K562 (cell line): ENCODE measurements around the gene ATP5F1C. TPM values are rescaled to one million over a fixed set of nuclear protein-coding genes. Genes with fewer than 3 reads are reported as not detected.

ENCODE experiments used
- ATAC-seq: fragments of 200-7000 bp; cut with Tn5 transposase; 3 replicates; pipeline ENCODE4 v1.9.1; 2020; ENCODE audit warnings: moderate library complexity
- BruUV-seq: library from RNA; stranded (reverse); fragments of 400-500 nt; replicated peaks from 2 replicates; lab custom pipeline; 2021; lab: Mats Ljungman, UMichigan
- CTCF ChIA-PET: fragments of 300-600 bp; formaldehyde crosslinking; extraction: SDS; loops from one replicate; lab custom pipeline; 2021; ENCODE audit warnings: low intra/inter-chr PET ratio; lab: Yijun Ruan, JAX
- POLR2A ChIA-PET: fragments of 300-600, 350-650 bp; sonication (Branson Sonifier 250); formaldehyde crosslinking; extraction: SDS; loops from one replicate; lab custom pipeline; 2021; ENCODE audit warnings: antibody characterized with exemption, inconsistent platforms; lab: Yijun Ruan, JAX
- DNase-seq, 4 experiments: peaks; one replicate each; pipeline versions ENCODE4 v3.0.0 to v3.0.0-alpha.2; 2011 to 2018; ENCODE audit warnings: low spot score in 3 of 4, mixed read lengths in 3 of 4; ENCODE audit errors: extremely low read depth in 1 of 4
- FAIRE-seq: peaks from 2 replicates; lab custom pipeline; 2011; peaks lifted over from hg19 to GRCh38; lab: Jason Lieb, UNC
- H2AFZ ChIP-seq: 2 replicates; pipeline ENCODE4 v1.6.0; 2011; ENCODE audit warnings: low read depth, low read length, control low read depth, inconsistent platforms
- H3K27ac ChIP-seq: fragments of 200-600 bp; 3 replicates; pipeline ENCODE4 v1.8.0; 2011; ENCODE audit warnings: low read depth, mild to moderate bottlenecking, control low read depth, inconsistent platforms, low read length, moderate library complexity, mixed read lengths; ENCODE audit errors: extremely low read depth
- H3K27me3 ChIP-seq, 2 experiments: fragments of 300-600 bp in 1 of 2; 2 replicates in 1 of 2; 3 replicates in 1 of 2; pipeline versions ENCODE4 v1.6.0 to v1.8.0; 2011; ENCODE audit warnings: inconsistent platforms in 2 of 2, low read length in 2 of 2, mild to moderate bottlenecking in 1 of 2, mixed read lengths in 1 of 2, moderate library complexity in 1 of 2; ENCODE audit not compliant: control insufficient read depth in 2 of 2, insufficient read depth in 2 of 2
- H3K36me3 ChIP-seq: fragments of 300-600 bp; 3 replicates; pipeline ENCODE4 v1.8.0; 2011; ENCODE audit warnings: mild to moderate bottlenecking, low read length, inconsistent platforms; ENCODE audit not compliant: control insufficient read depth, insufficient read depth
- H3K4me1 ChIP-seq, 2 experiments: fragments of 200-600 bp in 1 of 2; replicated peaks in 1 of 2; 2 replicates in 1 of 2; 3 replicates in 1 of 2; pipeline versions ENCODE4 v1.5.1 to v1.8.0; 2011; ENCODE audit warnings: inconsistent platforms in 2 of 2, low read length in 2 of 2, mild to moderate bottlenecking in 1 of 2, mixed read lengths in 1 of 2, moderate library complexity in 1 of 2; ENCODE audit not compliant: control insufficient read depth in 2 of 2, insufficient read depth in 2 of 2
- H3K4me2 ChIP-seq: 2 replicates; pipeline ENCODE4 v1.6.1; 2011; ENCODE audit warnings: low read length, control low read depth, inconsistent platforms, mixed read lengths; ENCODE audit not compliant: insufficient read depth
- H3K4me3 ChIP-seq: fragments of 200-600 bp; sonication (generic), shearing (Covaris generic); 2 replicates; pipeline ENCODE4 v1.5.1; 2016; ENCODE audit warnings: control low read depth, inconsistent platforms
- H3K79me2 ChIP-seq: fragments of 200-600 bp; 3 replicates; pipeline ENCODE4 v1.8.0; 2011; ENCODE audit warnings: low read length, inconsistent platforms; ENCODE audit not compliant: control insufficient read depth, insufficient read depth
- H3K9ac ChIP-seq, 2 experiments: 2 replicates each; pipeline versions ENCODE4 v1.6.0 to v1.6.1; 2011; ENCODE audit warnings: low read depth in 2 of 2, low read length in 2 of 2, control low read depth in 1 of 2, inconsistent platforms in 1 of 2, mild to moderate bottlenecking in 1 of 2, mixed read lengths in 1 of 2; ENCODE audit not compliant: insufficient read depth in 1 of 2
- H3K9me1 ChIP-seq: one replicate; pipeline ENCODE4 v1.6.0; 2011; ENCODE audit warnings: inconsistent platforms, mild to moderate bottlenecking, low read length, moderate library complexity; ENCODE audit not compliant: control insufficient read depth, insufficient read depth
- H3K9me3 ChIP-seq: replicated peaks from 2 replicates; pipeline ENCODE4 v1.5.1; 2011; ENCODE audit warnings: low read depth, low read length, inconsistent platforms; ENCODE audit not compliant: control insufficient read depth, insufficient read depth
- H4K20me1 ChIP-seq: replicated peaks from 2 replicates; pipeline ENCODE4 v1.6.1; 2011; ENCODE audit warnings: low read length, inconsistent platforms, mixed read lengths; ENCODE audit not compliant: control insufficient read depth, insufficient read depth
- ADNP ChIP-seq: fragments of 200-800 bp; sonication (Bioruptor generic); IDR thresholded peaks from 2 replicates; pipeline ENCODE4 v1.6.1; 2016; ENCODE audit warnings: missing genetic modification characterization, missing compliant biosample characterization
- ARNT ChIP-seq, 2 experiments: fragments of 450-650 bp; IDR thresholded peaks; 2 replicates each; pipeline ENCODE4 v1.6.1; 2016; ENCODE audit warnings: mild to moderate bottlenecking in 1 of 2
- BACH1 ChIP-seq: fragments of 200-800 bp; sonication (Bioruptor generic); IDR thresholded peaks from 2 replicates; pipeline ENCODE4 v1.6.1; 2016; ENCODE audit warnings: missing genetic modification characterization, missing compliant biosample characterization
- CBX5 ChIP-seq: IDR thresholded peaks from 2 replicates; pipeline ENCODE4 v1.6.1; 2014; ENCODE audit warnings: low read depth, borderline replicate concordance
- CREM ChIP-seq: IDR thresholded peaks from 2 replicates; pipeline ENCODE4 v1.6.1; 2014; ENCODE audit warnings: antibody characterized with exemption, low read depth
- DMBX1 ChIP-seq: fragments of 250-450 bp; sonication (Bioruptor Pico); IDR thresholded peaks from 2 replicates; pipeline ENCODE4 v1.8.0; 2022; ENCODE audit warnings: inconsistent platforms, mild to moderate bottlenecking, moderate library complexity, borderline replicate concordance
- EP400 ChIP-seq: fragments of 450-650 bp; IDR thresholded peaks from 2 replicates; pipeline ENCODE4 v1.6.1; 2017; ENCODE audit warnings: antibody characterized with exemption, mild to moderate bottlenecking, moderate library complexity
- EWSR1 ChIP-seq: fragments of 450-650 bp; IDR thresholded peaks from 2 replicates; pipeline ENCODE4 v1.6.1; 2018; ENCODE audit warnings: borderline replicate concordance, mild to moderate bottlenecking, low read depth, moderate library complexity; ENCODE audit not compliant: partially characterized antibody
- HNRNPK ChIP-seq: fragments of 200-400 bp; formaldehyde crosslinking; IDR thresholded peaks from one replicate; pipeline ENCODE4 v1.6.1; 2018; ENCODE audit warnings: mild to moderate bottlenecking, low read depth, low read length; ENCODE audit not compliant: poor library complexity, severe bottlenecking
- ILF3 ChIP-seq: fragments of 450-650 bp; IDR thresholded peaks from 2 replicates; pipeline ENCODE4 v1.6.1; 2018; ENCODE audit warnings: antibody characterized with exemption, mild to moderate bottlenecking, moderate library complexity, borderline replicate concordance
- PHF20 ChIP-seq: fragments of 450-650 bp; IDR thresholded peaks from 2 replicates; pipeline ENCODE4 v1.6.1; 2018; ENCODE audit not compliant: partially characterized antibody
- SIN3A ChIP-seq, 2 experiments: fragments of 150-350 bp in 1 of 2; IDR thresholded peaks; 2 replicates each; pipeline ENCODE4 v1.6.1; 2011 to 2016; ENCODE audit warnings: borderline replicate concordance in 2 of 2, low read depth in 2 of 2, low read length in 2 of 2, mild to moderate bottlenecking in 2 of 2, moderate library complexity in 2 of 2; ENCODE audit not compliant: control insufficient read depth in 1 of 2
- SMAD4 ChIP-seq: fragments of 250-450 bp; sonication (Bioruptor Pico); conservative IDR thresholded peaks from 2 replicates; pipeline ENCODE4 v1.8.0; 2021; ENCODE audit warnings: inconsistent platforms, mild to moderate bottlenecking, moderate library complexity
- SPI1 ChIP-seq: IDR thresholded peaks from 2 replicates; pipeline ENCODE4 v1.6.1; 2011; ENCODE audit warnings: low read depth, low read length, control low read depth, borderline replicate concordance
- ZNF311 ChIP-seq: fragments of 250-450 bp; sonication (Bioruptor Pico); IDR thresholded peaks from 2 replicates; pipeline ENCODE4 v1.4.0; 2020; ENCODE audit warnings: mild to moderate bottlenecking, moderate library complexity
- WGBS: fragments of 100-300 bp; shearing (Covaris generic); methylation state at CpG from one replicate; pipeline ENCODE4 v1.1.6; 2016; ENCODE audit warnings: low coverage, mixed read lengths; ENCODE audit not compliant: insufficient coverage; ENCODE audit errors: missing lambda C conversion rate; 5-methylcytosine and 5-hydroxymethylcytosine counted together
- in situ Hi-C: fragments of 300-500 bp; cut with MboI; formaldehyde crosslinking; loops from 4 replicates; pipeline ENCODE4 v1.15.0; 2018; ENCODE audit warnings: inconsistent platforms, mixed read lengths
- intact Hi-C: fragments of 100-400 bp; cut with micrococcal nuclease; formaldehyde crosslinking; loops from 2 replicates; pipeline ENCODE4 v1.14.2; 2022
- polyA plus RNA-seq, 8 experiments: library from polyadenylated mRNA; depleted of rRNA in 4 of 8; stranded (reverse) in 5 of 8; unstranded in 3 of 8; fragments of >200 nt; fragmentation: Nextera tagmentation in 2 of 8; fragmentation: Illumina TruSeq in 1 of 8; extraction: Ambion mirVana in 2 of 8; extraction: Trizol in 1 of 8; gene quantifications; 2 replicates each; pipeline versions ENCODE4 v1.2.1 to v1.2.3, GENCODE V29; 2011 to 2014; ENCODE audit warnings: inconsistent platforms in 1 of 8, missing spikeins in 1 of 8
- total RNA-seq, 7 experiments: library from RNA; depleted of rRNA in 6 of 7; stranded (reverse); fragments of >200 nt in 6 of 7; fragmentation: Illumina TruSeq in 2 of 7; extraction: Trizol in 2 of 7; gene quantifications; 2 replicates each; pipeline versions ENCODE4 v1.2.1 to v1.2.3, GENCODE V29; 2011 to 2021; ENCODE audit warnings: low replicate concordance in 1 of 7
- TF ChIP-seq, protein P1 (sequence below): fragments of 450-650 bp; formaldehyde crosslinking; IDR thresholded peaks from 2 replicates; pipeline ENCODE4 v1.4.0; 2020; ENCODE audit warnings: mild to moderate bottlenecking, moderate library complexity

Gene ATP5F1C
- total and polyA plus RNA-seq, 9 of the 15 experiments (the other 6 are each of a cell fraction or from before 2014, with no cell fraction given): 389 to 1,475 (median 559) TPM

DNA sequence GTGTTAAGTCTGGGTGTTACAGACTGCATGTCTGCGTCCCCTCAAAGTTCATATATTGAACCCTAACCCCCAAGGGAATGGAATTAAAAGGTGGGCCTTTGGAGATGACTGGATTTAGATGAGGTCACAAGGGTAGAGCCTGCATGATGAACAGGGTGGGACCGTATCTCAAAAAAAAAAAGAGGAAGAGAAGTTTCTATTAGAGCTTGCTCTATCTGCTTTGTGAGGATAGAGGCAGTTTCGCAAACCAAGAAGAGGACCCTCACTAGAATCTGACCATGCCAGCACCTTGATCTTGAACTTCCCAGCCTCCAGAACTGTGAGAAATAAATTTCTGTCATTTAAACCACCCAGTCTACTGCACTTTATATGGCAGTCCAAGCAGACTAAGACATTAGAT, 1.5 kb upstream of the ATP5F1C start:
- peak overlapping the region; percentile 92 for H3K4me3 ChIP-seq
- CTCF ChIA-PET: no interaction called here
- FAIRE-seq: no peak

DNA sequence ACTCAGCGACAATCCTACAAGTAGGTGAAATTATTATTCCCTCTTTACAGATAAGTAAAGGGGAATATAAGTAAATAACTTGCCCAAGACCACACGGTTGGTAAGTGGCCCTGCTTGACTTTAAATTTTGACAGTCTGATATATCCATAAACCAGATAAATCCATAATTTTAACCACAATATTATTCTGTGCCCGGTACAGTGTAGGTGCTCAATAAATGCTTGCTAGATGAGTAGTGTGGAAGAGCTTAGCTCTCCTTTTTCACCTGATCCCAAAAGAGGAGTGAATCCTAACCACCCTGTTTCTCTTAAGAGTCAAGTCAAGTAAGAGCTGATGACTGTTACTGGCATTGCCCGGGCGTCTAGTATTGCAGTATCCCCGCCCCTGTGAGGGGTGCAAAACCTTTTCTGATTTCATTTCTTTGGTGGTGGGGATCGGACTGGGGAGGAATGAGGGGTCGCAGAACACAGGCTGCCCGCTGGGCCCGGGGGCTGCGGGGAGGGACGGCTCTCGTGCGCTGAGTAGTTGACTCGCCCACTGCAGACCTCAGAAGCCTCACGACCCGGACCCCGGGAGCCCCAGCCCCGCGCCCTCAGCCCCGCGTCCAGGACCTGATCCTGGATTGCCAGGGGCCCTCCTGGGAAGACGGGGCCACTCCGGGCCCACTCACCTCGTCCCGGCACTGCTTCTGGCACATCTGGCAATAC, 674 bp upstream of the ATP5F1C start:
- BruUV-seq: TSS peak; percentile 80
- no peak for FAIRE-seq
- peak overlapping the region; percentile 94 for H3K4me2 ChIP-seq
- peaks cover 32% of the 10 kb centered on the region for H3K36me3 ChIP-seq
- in situ Hi-C loops: no loop called here
- ATAC-seq: peak; percentile 14
- H3K27me3 ChIP-seq: no peaks in the 10 kb centered on the region
- peaks cover 13% of the 10 kb centered on the region; the same call in 1 of the 2 replicates for H4K20me1 ChIP-seq
- H3K9me3 ChIP-seq: no peaks in the 10 kb centered on the region
- peak overlapping the region; percentile 94 to 100 for H3K9ac ChIP-seq
- WGBS: 0% methylated on average over 13 of the region's 26 CpGs
- peak overlapping the region; percentile 92 for H3K4me3 ChIP-seq
- peak overlapping the region; percentile 58 for H3K27ac ChIP-seq
- H3K4me1 ChIP-seq: peaks cover 4 to 12% of the 10 kb centered on the region in 2 experiments; a peak in 4 of 5 replicates
- peaks cover 93% of the 10 kb centered on the region for H3K79me2 ChIP-seq
- CTCF ChIA-PET: no interaction called here
- no peaks in the 10 kb centered on the region for H3K9me1 ChIP-seq
- peak overlapping the region; percentile 86 for H2AFZ ChIP-seq
- peak in 1 of 4 experiments; percentile 25 for DNase-seq
- intact Hi-C loops: no loop called here
- POLR2A ChIA-PET: interaction anchor here (0.6 to 3.1 kb wide), 5 partner anchors 10 to 654 kb away, joined by 3 to 12 read pairs (median 4); partner anchors contain the start of gene TAF3
- no peak for TF ChIP-seq ILF3
- no peak for TF ChIP-seq ARNT (IDR thresholded peaks at IDR 0.05)
- no peak for TF ChIP-seq HNRNPK
- TF ChIP-seq EWSR1: no peak
- TF ChIP-seq CREM: no peak
- no peak for TF ChIP-seq CBX5
- TF ChIP-seq ZNF311 (CRISPR knock-in tag): no peak
- no peak for TF ChIP-seq SMAD4 (CRISPR knock-in tag)
- TF ChIP-seq EP400: no peak
- TF ChIP-seq DMBX1 (CRISPR knock-in tag): no peak
- TF ChIP-seq PHF20: peak; percentile 10
- TF ChIP-seq, protein P1, sequence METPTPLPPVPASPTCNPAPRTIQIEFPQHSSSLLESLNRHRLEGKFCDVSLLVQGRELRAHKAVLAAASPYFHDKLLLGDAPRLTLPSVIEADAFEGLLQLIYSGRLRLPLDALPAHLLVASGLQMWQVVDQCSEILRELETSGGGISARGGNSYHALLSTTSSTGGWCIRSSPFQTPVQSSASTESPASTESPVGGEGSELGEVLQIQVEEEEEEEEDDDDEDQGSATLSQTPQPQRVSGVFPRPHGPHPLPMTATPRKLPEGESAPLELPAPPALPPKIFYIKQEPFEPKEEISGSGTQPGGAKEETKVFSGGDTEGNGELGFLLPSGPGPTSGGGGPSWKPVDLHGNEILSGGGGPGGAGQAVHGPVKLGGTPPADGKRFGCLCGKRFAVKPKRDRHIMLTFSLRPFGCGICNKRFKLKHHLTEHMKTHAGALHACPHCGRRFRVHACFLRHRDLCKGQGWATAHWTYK: no peak
- TF ChIP-seq SIN3A (IDR thresholded peaks at IDR 0.05; ENCODE audit: borderline replicate concordance in 2 of 2, control insufficient read depth in 1 of 2, low read depth in 2 of 2, low read length in 2 of 2): peak in 1 of 2 experiments; percentile 11; a peak in 1 of 4 replicates

More for the DNA sequence above, 1.5 kb upstream of the ATP5F1C start:
- Histone ChIP-seq H3K9me3 (no peaks in the 10 kb centered on the region), H3K27me3 (no peaks in the 10 kb centered on the region), H3K9me1 (no peaks in the 10 kb centered on the region), H3K79me2 (peaks cover 86% of the 10 kb centered on the region), H3K9ac (peak overlapping the region in 1 of 2 experiments; percentile 94; a peak in 2 of 4 replicates), H3K27ac (no peak overlapping the region), H4K20me1 (peaks cover 10% of the 10 kb centered on the region; the same call in 1 of the 2 replicates), H2AFZ (no peak overlapping the region), H3K36me3 (peaks cover 26% of the 10 kb centered on the region), H3K4me1 (peaks cover 4 to 12% of the 10 kb centered on the region in 2 experiments; a peak in 4 of 5 replicates), H3K4me2 (peak overlapping the region; percentile 94)
- no peak for DNase-seq
- ATAC-seq: no peak
- POLR2A ChIA-PET: no interaction called here
- intact Hi-C loops (no loop called here), in situ Hi-C loops (no loop called here)
- WGBS: 41% methylated on average over 3 of the region's 3 CpGs
- no peak for TF ChIP-seq BACH1 (tag)
- TF ChIP-seq ADNP (tag): no peak
- TF ChIP-seq SPI1: peak; percentile 68
- BruUV-seq: no TSS peak
